Germinal center (tissue), 1 donor: ENCODE data around the gene WASL.
"Not testable (repeated sequence)": the region's sequence is repeated elsewhere in the genome, so short reads cannot be mapped to it uniquely, and the experiment has no call there.

ENCODE experiments used
- DNase-seq: peaks from one replicate; pipeline ENCODE4 v3.0.0; 2012; ENCODE audit warnings: mixed read lengths, low spot score

WASL gene

DNA sequence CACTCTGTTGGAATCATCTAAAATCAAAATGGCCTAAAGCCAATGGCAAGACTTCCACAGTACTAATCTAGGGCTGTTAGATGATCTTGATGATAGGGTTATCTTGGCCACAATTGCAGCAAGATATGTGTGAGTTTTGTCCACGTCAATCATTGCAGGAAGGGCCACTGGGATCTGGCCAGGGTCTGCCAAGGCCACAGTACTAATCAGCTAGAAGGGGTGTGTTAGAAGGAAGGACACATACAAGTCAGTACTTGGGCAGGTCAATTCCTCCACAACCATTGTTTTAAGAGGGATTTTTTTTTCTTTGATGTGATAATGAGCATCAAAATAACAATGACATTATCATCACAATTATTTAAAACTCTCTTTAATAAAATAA lies 91.5 kb downstream of the WASL start:
- DNase-seq: no peak

DNA sequence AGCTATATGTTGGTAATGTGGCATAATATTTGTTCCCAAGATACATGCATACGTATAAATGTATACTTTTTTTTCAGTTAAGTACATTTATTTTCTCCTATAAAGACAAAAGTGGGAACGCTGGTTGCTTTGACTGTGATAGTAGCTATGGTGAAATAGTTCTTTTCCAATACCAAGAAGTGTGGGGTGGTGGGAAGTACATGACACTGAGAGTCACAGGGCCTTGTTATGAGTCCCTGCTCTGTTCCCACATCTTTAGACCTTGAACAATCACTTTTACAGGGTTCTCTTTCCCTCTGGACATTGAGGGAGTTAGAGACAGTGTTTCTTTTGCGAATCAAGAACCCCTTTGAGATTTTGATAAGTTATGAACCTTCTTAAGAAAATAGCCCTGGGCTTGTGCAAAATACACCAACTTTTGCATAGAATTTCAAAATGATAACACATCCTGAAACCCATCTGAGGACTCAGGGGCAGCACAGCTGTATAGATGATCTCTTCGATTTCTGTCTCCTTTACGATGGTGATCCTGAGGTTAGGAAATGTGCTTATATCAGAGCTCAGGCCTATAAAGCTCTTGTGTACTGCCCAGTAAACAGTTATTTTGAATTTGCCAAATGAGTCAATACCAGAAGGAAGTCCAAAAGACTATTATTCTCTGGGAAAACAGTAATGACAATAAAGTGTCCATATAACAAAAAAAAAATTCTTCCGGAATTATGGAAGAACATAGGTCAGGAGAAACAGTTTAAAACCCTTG lies 92.1 kb downstream of the WASL start:
- DNase-seq: no peak

DNA sequence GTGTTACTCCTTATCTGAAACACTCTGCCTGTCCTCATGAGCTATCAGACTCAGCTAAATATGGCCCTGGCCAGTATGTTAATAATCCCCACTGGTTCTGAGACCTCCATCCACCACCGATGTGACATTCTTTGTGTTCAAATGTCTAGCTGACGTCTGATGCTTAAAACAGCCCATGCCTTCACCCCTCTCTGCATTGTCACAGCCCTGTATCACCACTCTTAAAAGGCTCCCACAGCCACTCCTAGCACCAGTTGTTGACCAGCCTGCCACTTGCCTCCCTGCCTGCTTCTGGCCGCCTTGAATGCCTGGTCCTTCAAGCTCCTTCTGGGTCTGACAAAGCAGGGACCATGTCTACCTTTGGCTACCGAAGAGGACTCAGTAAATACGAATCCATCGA lies 93.2 kb downstream of the WASL start, which contains the start of gene LMOD2:
LMOD2 (plus strand) TSS at position 253 of the 400 bp plus-strand sequence; CDS start at position 351, 98 bp downstream.
- DNase-seq: no peak

DNA sequence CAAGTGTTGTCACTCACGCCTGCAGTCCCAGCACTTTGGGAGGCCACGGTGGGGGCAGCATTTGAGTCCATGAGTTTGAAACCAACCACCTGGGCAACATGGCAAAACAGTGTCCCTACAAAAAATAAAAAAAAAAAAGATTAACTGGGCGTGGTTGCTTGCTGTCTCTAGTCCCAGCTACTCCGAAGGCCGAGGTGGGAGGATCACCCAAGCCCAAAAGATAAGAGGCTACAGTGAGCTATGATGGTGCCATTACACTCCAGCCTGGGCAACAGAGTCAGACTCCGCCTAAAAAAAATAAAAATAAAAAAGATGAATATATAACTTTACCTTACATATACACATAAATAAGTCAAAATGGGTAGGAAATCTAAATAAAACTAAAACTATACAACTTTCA lies 95.6 kb downstream of the WASL start:
- DNase-seq: no peak

DNA sequence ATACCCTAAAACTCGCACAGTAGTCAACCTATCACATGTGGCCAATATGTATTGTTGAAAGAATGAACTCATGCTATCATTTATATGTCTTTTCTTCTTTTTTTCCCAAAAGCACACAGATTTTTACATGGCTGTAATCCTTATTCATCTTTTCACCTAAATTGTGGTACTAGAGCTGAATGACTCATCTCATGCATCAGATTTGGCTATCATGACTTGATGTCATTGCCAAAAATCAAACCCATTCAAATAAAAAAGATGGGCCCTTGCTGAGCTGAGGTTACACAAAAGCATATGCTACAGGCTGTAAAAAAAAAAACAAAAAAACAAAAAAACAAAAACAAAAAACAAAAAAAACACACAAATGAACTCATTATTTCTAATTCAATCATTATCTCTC lies 96.4 kb downstream of the WASL start:
- no peak for DNase-seq

DNA sequence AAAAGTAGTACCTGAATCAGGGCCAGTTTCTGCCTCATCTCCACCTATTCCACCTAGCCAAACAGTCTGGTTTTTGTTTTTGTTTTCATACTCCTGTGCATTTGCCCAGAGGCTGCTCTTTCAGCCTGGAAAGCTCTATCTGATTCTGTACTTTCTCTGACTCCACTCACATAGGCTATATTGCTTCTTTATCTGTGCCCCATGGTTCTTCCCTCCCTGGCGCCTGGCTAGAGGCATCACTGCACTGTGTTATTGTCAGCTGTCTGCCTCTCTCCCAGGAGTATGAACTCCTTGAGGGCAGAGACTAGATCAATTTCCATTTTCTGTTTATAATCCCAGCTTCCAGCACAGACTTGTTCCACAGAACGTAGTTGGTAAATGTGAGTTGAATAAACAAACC lies 98.2 kb downstream of the WASL start:
- DNase-seq: no peak

DNA sequence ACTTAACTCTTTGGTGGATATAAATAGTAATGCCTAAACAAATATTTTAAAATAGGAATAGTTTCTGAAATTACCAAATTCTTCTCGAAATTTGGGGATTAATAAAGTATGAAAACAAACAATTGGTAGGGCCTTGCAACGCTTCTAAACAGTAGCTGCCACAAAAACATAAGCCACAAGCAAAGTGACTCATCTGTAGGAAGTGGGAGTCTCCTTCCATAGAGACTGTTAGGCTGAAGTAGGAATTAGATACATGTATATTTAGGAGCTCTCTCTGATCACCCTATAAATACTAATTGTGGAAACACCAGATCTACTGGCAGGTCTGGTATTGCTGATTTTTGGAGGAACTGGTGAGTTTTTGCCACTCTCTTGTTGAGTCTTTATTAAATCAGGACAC lies 98.8 kb downstream of the WASL start:
- DNase-seq: no peak

DNA sequence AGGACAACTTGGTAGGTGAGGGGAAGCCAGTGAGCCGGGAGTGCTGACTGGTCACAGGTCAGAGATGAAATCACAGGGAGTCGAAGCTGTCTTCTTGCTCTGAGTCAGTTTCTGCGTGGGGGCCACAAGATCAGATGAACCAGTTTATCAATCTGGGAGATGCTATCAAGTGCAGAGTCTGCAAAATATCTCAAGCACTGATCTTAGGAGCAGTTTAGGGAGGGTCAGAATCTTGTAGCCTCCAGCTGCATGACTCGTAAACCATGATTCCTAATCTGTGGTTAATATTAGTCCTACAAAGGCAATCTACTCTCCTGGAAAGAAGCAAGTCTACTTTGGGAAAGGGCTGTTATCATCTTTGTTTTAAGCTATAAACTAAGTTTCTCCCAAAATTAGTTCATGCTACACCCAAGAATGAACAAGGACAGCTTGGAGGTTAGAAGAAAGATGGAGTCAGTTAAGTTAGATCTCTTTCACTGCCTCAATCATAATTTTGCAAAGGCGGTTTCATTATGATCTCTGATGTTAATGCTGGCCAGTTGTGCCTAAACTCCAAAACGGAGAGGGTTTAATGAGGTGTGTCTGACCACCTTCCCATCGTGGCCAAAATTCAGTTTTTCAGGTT lies 101.6 kb downstream of the WASL start:
- DNase-seq: no peak

DNA sequence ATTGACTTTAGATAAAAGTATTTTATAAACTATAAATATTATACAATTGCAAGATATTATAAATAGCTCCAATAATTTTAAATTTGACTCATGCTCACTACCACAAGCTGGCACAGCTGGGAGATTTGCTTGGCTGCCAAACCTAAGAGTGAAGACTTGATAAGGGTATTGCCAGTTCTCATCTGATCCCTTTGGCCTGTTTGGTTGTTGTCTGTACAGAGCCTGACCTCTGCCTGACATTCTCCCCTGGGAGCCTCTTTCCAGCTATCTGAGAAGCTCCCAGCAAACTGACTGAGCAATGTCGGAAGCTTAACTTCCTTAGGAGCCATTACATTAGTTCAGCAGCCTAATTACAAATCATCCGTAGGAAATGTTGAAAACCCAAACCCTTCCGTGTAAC lies 103.3 kb downstream of the WASL start:
- DNase-seq: no peak

DNA sequence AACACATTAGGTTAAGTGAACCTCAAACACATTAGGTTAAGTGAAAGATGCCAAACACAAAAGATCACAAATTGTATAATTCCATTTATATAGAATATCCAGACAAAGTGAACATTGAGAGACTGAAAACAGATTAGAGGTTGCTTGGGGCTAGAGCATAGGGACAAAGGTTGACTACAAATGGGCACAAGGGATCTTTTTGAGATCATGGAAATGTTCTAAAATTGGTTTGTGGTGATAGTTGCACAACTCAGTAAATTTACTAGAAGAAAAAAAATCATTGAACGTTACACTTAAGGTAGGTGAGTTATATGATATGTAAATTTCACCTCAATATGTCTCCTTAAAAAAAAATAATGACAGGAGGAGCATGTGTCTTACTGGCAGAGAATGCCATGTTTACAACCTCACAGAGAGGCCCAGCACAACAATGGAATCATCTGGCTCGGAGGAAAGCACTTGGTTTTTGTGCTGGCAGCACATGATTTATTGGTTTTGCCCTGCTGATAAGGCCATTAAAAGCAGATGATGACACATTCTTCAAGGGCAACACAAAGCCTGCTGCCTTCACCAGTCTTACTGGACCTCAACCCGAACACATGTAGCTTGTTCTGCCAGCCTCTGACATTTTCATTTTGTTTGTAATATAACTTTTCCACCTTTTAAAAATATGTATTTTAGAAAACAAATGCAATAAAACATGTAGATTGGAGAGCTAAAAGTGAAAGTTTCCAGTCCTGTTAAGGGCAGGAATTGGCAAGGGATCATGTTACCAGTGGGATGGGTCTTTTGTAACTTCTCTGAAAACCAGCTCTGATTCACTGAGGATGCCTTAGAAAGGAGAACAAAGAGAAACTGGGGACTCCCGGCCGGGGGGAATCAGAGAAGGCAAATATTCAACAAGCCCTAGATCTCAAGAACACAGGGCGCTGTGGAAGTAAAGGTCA lies 105.0 kb downstream of the WASL start:
- no peak for DNase-seq

DNA sequence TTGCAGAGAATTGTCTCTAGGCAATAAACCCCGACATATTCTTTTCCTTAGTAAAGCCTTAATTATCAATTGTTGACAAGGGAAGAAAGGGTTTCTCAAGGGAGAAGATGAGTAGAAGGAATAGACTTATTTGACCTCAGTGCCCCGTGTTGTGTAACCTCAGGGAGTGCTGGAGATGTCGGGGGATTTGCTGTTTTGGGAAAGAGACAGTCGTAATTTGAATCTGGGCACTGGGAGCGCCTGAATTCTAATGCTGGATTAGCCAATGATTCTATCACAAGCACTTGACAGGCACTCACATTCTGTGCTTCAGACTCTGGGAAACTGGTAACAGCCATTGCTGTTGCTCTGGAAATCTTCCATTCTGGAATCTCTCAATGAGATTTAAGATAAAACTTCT lies 106.9 kb downstream of the WASL start:
- DNase-seq: no peak

DNA sequence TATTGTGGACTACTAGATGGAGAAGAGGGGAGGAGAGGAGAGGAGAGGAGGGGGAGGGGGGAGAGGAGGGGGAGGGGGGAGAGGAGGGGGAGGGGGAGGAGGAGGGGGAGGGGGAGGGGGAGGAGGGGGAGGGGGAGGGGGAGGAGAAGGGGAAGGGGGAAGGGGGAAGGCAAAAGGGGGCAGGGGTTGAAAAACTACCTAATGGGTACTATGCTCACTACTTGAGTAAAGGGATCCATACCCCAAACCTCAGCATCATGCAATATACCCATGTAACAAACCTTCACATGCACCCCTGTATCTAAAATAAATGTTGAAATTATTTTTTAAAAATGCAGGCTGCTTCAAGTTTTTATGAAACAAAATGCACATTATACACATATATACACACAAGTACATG lies 108.2 kb downstream of the WASL start:
- DNase-seq: no peak

DNA sequence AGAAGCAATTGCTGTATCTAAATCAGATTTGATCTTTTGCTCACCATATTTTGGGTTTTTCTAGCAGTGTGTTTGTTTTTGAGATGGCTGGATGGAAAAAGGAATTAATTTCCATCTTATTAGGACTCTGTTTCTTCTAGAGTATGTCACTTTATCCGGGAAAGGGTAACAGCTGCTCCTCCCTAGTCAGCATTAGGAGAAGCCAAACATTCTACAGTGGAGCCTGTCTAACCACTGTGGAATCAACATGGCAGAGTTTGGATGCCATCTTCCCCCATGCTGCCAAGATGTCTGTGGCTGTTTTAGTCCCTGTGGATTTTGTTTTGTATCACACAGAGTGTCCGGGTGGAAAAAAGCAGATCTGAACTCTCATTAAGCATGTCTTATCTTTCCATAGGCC lies 109.2 kb downstream of the WASL start:
- no peak for DNase-seq

DNA sequence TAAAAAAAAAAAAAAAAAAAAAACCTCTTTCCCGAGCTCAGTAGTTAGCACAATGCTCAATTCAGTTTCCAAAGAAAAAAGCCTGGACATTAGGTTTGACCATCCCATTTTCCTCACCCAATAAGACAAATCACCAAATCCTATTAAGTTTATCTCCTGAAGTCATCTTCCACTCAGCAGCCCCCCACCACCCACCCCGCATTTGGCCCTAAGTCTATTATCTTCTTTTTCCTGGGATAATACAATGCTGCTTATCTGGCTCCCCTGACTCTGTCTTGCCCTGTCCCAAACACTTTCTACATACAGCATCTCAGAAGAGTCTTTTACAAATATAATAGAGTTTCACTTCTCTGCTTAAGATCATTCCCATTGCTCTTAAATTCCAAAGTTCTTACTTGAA lies 110.9 kb downstream of the WASL start:
- no peak for DNase-seq

DNA sequence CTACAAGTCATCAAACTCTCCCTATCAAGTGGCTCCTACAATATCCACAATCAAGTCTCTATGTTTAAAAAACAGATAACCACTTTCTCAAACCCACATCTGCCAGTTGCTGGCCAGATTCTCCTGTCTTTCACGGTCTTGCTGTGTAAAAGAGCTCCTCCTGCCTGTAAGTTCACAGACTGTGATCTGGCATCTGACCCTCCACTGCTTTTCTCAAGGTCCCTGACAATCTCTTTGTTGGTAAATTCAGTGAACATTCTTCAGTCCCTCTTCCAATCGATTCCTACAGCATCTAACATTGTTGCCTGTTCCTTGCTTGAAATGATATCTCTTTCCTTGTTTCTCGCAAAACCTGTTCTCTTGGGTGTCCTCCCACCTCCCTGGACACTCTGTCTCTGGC lies 111.6 kb downstream of the WASL start:
- no peak for DNase-seq

DNA sequence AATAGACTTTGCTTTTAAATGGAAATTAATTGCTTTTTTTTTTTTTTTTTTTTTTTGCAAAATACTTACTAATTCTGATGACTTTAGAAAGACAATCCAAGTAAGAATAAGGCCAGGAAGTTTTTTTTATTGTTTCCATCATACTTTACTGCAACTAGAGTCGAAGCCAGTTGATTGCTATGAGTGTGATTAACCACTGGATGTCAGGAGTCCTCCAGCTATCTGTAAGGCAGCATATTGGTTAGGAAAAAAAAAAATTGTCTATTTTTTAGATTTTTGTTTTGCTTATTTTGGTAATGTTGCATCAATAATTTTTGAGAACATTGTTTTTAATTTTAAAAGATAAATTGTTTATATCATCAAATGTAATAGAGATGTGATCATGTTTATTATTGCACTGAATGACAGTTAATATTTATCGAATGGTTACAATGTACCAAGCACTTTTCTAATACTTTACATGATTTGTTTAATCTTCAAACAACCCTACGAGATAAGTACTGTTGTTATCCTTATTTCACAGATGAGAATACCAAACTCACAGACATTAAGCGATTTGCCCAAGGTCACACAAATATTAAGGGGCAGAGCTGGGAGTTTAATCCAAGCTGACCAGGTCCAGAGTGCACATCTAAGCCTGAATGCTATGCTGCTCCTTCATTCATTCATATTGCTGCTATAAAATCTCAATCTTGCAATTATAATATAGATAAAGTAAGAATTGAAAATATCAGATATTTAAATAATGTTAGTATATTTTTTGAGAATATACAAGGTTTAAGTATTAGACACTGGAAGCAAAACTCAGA lies 113.0 kb downstream of the WASL start:
- DNase-seq: no peak

DNA sequence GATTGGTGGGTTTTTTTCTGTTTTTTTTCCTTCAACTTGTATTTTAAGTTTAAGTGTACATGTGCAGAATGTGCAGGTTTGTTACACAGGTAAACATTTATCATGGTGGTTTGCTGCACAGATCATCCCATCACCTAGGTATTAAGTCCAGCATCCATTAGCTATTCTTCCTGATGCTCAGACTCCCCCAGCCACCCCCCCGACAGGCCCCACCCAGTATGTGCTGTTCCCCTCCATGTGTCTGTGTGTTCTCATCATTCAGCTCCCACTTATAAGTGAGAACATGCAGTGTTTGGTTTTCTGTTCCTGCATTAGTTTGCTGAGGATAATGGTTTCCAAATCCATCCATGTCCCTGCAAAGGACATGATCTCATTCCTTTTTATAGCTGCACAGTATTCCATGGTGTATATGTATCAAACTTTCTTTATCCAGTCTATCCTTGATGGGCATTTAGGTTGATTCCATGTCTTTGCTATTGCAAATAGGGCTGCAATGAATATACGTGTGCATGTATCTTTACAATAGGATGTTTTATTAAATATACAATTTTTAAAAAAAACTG lies 114.7 kb downstream of the WASL start:
- not testable (repeated sequence) for DNase-seq

DNA sequence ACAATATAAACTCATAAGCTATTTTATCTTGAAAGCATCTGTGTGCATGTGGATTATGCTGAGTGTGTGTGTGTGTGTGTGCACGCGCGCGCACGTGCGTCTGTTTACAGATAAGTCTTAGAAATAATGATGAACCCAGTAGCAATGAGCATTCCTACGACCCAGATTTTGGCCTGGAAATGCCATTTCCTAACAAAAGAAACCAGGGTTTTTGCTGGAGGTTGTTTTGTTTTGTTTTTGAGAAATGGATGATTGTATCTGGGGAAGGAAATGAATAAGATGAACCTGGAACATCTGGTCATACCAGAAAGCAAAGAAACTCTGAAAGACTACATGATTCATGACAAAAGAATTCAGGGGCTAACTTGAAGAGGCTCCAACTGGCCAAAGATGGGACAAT lies 115.2 kb downstream of the WASL start:
- DNase-seq: no peak

DNA sequence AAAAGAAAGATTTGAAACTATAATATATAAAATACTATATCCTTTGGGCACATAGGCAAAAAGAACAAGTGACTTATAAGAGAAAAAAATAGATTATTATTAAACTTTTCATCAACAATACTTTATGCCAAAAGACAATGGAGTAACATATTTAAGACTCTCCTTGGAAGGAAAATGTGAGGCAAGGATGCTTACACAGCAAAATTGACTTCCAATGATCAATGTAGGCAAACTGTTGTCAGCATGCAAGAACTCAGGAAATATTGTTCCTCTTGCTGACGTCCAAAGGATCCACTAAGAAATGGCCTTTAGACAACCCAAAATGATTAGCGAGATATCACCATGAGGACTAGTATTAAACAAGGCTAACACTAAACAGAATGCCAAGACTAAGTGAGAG lies 116.0 kb downstream of the WASL start:
- DNase-seq: no peak
